ENCODE data around the gene SHC4.
A peak's percentile ranks its signal among the peaks of the same experiment; 100 is the strongest.
"Not testable (repeated sequence)": the region's sequence is repeated elsewhere in the genome, so short reads cannot be mapped to it uniquely, and the experiment has no call there.

SHC4 gene

DNA sequence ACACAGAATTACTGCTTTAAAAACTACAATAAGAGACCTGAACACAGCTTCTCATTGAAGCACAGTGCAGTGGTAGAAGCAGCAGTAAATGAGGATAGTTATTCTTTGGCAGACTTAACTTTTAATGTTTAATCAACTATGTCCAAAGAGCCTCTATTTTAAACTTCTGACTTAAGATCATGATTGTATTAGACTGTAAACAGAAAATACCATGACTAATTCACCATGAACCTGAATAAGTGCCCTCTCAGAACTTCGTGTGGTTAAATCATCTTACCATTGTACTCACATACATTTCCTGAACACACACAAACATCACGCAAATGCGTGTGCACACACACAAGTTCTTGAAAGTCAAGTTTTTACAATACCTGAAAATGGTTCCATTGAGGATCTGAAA lies 166.8 kb downstream of the SHC4 start:
- H3K4me3 ChIP-seq (ENCODE audit: low read depth, low read length), result no peak overlapping the region
- TF ChIP-seq, protein P1, sequence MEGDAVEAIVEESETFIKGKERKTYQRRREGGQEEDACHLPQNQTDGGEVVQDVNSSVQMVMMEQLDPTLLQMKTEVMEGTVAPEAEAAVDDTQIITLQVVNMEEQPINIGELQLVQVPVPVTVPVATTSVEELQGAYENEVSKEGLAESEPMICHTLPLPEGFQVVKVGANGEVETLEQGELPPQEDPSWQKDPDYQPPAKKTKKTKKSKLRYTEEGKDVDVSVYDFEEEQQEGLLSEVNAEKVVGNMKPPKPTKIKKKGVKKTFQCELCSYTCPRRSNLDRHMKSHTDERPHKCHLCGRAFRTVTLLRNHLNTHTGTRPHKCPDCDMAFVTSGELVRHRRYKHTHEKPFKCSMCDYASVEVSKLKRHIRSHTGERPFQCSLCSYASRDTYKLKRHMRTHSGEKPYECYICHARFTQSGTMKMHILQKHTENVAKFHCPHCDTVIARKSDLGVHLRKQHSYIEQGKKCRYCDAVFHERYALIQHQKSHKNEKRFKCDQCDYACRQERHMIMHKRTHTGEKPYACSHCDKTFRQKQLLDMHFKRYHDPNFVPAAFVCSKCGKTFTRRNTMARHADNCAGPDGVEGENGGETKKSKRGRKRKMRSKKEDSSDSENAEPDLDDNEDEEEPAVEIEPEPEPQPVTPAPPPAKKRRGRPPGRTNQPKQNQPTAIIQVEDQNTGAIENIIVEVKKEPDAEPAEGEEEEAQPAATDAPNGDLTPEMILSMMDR (IDR thresholded peaks at IDR 0.05; ENCODE audit: low read depth, low read length, missing control alignments), result no peak
- DNase-seq (ENCODE audit: low read depth), result no peak

DNA sequence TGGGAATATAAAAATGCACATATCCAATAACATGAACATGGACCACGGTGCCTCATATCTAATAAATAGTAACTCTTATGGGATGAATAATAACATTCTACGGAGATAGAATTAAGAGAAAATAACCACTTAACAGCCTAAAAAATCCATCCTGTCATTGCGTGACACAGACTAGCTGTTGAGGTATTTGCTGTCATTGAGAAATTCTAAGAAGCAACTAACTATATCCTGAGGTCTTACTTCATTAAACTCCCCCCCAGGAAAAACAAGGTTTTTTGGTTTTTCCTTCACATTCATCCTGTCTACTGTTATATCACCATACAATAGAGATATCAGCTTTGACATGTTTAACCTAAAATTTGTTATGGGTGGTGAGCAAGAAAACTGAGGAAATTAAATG lies 167.2 kb downstream of the SHC4 start:
- no peak for DNase-seq (ENCODE audit: low read depth)
- TF ChIP-seq, protein P1 (IDR thresholded peaks at IDR 0.05; ENCODE audit: low read depth, low read length, missing control alignments), result no peak
- no peak overlapping the region for H3K4me3 ChIP-seq (ENCODE audit: low read depth, low read length)

DNA sequence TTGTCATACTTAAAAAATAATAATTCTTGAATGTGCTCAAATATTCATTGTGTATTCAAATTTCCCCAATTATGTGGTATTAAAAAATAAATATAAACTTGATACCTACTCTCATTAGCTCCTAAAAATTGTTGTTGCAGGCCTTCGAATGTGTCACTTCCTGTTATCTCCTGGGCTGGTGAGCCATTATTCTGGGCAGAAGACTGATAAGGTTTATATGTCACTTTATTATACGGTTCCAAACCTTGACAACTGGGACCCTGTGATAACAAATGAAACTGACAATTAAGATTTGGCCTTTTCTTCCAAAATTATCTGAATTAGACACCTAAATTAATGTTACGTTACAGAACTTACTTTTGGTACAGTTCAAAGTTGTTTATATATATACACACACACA lies 167.8 kb downstream of the SHC4 start:
- no peak overlapping the region for H3K4me3 ChIP-seq (ENCODE audit: low read depth, low read length)
- no peak for DNase-seq (ENCODE audit: low read depth)
- TF ChIP-seq, protein P1 (IDR thresholded peaks at IDR 0.05; ENCODE audit: low read depth, low read length, missing control alignments), result no peak

DNA sequence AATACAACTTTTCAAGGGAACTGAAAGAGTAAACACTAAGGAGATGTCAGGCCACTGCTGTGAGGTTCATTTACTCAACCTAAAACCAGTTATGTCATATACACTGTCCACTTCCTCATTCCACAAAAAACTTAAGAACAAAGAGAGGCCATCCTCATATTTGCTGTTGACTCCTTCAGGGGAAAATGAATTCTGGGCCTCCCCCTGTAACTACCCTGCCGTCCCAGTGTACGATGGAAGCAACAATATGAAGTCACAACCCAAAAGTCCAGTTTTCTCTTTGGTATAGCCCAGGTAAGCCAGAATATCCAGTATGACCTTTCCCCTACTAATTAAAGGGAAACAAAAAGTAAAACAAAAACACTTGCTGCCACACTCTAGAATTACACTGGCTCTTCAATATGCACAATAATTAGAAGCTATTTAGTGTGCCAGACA lies 169.0 kb downstream of the SHC4 start:
- no peak overlapping the region; the same call in 1 of the 2 replicates for H3K4me3 ChIP-seq (ENCODE audit: low read depth, low read length)
- TF ChIP-seq, protein P1 (IDR thresholded peaks at IDR 0.05; ENCODE audit: low read depth, low read length, missing control alignments), result no peak
- peak; percentile 49 for DNase-seq (ENCODE audit: low read depth)

DNA sequence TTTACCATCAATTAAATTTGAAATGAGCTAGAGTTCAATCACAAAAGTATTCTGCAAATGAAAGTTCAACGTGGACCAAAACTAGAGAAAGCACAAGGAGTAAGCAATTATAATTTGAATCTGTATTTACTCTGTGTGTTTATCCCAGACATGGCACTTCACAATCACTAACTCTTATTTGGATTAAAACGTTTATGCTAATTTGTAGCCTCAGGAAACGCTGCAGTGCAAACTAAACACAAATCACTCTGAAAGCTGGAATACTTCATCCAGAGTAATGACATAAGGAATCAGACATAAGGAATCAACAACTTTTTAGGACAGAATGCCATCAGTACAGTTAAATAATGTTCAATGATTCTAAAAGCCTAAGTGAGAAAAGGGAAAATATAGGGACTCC lies 171.3 kb downstream of the SHC4 start:
- no peak for DNase-seq (ENCODE audit: low read depth)
- TF ChIP-seq, protein P1 (IDR thresholded peaks at IDR 0.05; ENCODE audit: low read depth, low read length, missing control alignments), result no peak
- no peak overlapping the region for H3K4me3 ChIP-seq (ENCODE audit: low read depth, low read length)

DNA sequence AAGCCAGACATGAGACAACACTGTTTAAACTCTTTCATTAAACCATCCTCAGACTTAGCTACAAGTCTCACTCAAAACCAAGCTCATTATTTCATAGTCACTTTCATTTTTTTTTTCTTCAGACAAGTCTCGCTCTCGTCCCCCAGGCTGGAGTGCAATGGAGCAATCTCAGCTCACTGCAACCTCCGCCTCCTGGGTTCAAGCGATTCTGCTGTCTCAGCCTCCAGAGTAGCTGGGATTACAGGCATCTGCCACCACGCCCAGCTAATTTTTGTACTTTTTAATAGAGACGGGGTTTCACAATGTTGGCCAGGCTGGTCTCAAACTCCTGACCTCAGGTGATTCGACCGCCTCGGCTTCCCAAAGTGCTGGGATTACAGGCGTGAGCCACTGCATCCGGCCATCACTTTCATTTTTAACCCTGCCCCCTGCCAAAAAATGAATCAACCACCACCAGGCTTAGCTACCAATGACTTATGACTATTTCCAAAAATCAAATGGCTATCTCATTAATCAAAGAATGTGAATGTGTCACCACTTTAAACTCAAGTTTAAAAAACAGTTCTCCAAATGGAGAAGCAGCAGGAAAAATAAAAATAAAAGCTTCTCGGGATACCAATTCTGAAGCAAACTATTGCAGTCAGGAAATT lies 173.1 kb downstream of the SHC4 start:
- DNase-seq (ENCODE audit: low read depth); H3K4me3 ChIP-seq (ENCODE audit: low read depth, low read length): not testable (repeated sequence)

DNA sequence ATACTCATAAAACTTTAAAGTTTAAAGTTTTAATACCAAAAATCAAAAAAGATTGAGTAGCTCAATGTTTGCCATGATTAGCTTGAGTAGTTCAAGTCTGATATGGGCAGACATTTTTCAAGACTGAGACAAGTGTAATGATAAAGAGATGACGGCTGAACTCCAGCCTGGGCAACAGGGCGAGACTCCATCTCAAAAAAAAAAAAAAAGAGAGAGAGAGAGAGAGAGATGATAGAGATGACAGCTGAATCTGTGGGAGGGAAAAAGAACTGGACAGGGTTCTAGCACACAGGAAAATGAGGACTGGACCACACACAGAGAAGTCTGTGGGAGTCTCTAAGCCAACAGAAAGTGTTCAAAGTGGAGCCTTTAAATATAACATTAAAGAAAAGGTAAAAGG lies 178.0 kb downstream of the SHC4 start:
- TF ChIP-seq, protein P1 (IDR thresholded peaks at IDR 0.05; ENCODE audit: low read depth, low read length, missing control alignments), result no peak

More for the DNA sequence above, 178.0 kb downstream of the SHC4 start:
- H3K4me3 ChIP-seq (ENCODE audit: low read depth, low read length), result no peak overlapping the region
- no peak for DNase-seq (ENCODE audit: low read depth)
